Ishikawa (cell line): ENCODE measurements around the gene OR1E2.
A peak's percentile ranks its signal among the peaks of the same experiment; 100 is the strongest.
"Not testable (repeated sequence)": the region's sequence is repeated elsewhere in the genome, so short reads cannot be mapped to it uniquely, and the experiment has no call there.

Experiments
- CEBPB ChIP-seq: IDR thresholded peaks from 2 replicates; pipeline ENCODE4 v1.6.1; 2012
- CREB1 ChIP-seq: IDR thresholded peaks from 2 replicates; pipeline ENCODE4 v1.6.1; 2012; ENCODE audit warnings: low read depth
- EGR1 ChIP-seq: IDR thresholded peaks from 2 replicates; pipeline ENCODE4 v1.6.1; 2012
- EP300 ChIP-seq: IDR thresholded peaks from 2 replicates; pipeline ENCODE4 v1.6.1; 2012; ENCODE audit warnings: borderline replicate concordance
- FOXM1 ChIP-seq: IDR thresholded peaks from 2 replicates; pipeline ENCODE4 v1.6.1; 2012; ENCODE audit warnings: low read depth, borderline replicate concordance
- MAX ChIP-seq: IDR thresholded peaks from 2 replicates; pipeline ENCODE4 v1.6.1; 2012
- NFIC ChIP-seq: IDR thresholded peaks from 2 replicates; pipeline ENCODE4 v1.6.1; 2012
- RAD21 ChIP-seq: IDR thresholded peaks from 2 replicates; pipeline ENCODE4 v1.6.1; 2012; ENCODE audit warnings: low read depth
- REST ChIP-seq: IDR thresholded peaks from 2 replicates; pipeline ENCODE4 v1.6.1; 2012; ENCODE audit warnings: low read depth, mild to moderate bottlenecking
- TCF12 ChIP-seq: IDR thresholded peaks from 2 replicates; pipeline ENCODE4 v1.6.1; 2012; ENCODE audit warnings: low read depth
- USF1 ChIP-seq: IDR thresholded peaks from 2 replicates; pipeline ENCODE4 v1.6.1; 2012
- YY1 ChIP-seq: IDR thresholded peaks from 2 replicates; pipeline ENCODE4 v1.6.1; 2012; ENCODE audit warnings: low read depth

DNA sequence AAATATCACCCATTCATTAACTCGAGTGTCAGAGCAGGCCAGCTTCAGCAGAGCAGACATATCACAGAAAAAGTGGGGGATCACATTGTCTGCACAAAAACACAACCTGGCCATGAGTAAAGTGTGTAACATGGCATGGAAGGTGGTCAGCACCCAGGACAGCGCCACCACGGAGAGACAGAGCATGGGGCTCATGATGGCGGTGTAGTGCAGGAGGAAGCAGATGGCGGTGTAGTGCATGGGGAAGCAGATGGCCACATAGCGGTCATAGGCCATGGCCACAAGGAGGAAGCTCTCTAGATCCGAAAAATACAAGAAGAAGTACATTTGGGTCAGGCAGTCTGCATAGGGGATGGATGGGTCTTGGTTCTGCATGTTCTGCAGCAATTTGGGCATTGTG is 426 bp downstream of the OR1E2 start:
- not testable (repeated sequence) for TF ChIP-seq FOXM1, EP300, MAX, EGR1, CREB1, CEBPB, NFIC, RAD21, TCF12, USF1
- peak; percentile 73 for TF ChIP-seq YY1
- peak; percentile 81 for TF ChIP-seq REST
